CD4-positive, alpha-beta T cell (primary cell): ENCODE measurements around the gene HAPSTR1. TPM values are rescaled to one million over a fixed set of nuclear protein-coding genes. Genes with fewer than 3 reads are reported as not detected.
"Not testable (repeated sequence)": the region's sequence is repeated elsewhere in the genome, so short reads cannot be mapped to it uniquely, and the experiment has no call there.

Experiments
- ATAC-seq: fragments of 200-7000 bp; cut with Tn5 transposase; one replicate; pipeline ENCODE4 v1.10.0; 2022; ENCODE audit warnings: mild to moderate bottlenecking; ENCODE audit not compliant: poor library complexity
- CTCF ChIA-PET: fragments of 350-600 bp; sonication (Branson Sonifier 250); formaldehyde crosslinking; loops from one replicate; lab custom pipeline; 2021; ENCODE audit warnings: antibody characterized with exemption, inconsistent platforms; lab: Charles Lee
- POLR2A ChIA-PET: fragments of 350-600 bp; sonication (Branson Sonifier 250); formaldehyde crosslinking; loops from one replicate; lab custom pipeline; 2021; ENCODE audit warnings: antibody characterized with exemption, inconsistent platforms; lab: Charles Lee
- DNase-seq, 14 experiments: peaks; one replicate each; pipeline ENCODE4 v3.0.0-alpha.2; 2013 to 2020; ENCODE audit warnings: mixed read lengths in 2 of 14
- H3K27ac ChIP-seq, 2 donors: one replicate each; pipeline versions ENCODE4 v1.5.1 to v1.7.0; 2013; ENCODE audit warnings: low read length in 2 of 2, low read depth in 1 of 2, mild to moderate bottlenecking in 1 of 2
- H3K27me3 ChIP-seq, 2 experiments: 1 replicate in 1 of 2; 2 replicates in 1 of 2; pipeline versions ENCODE4 v1.6.1 to v1.7.0; 2013; ENCODE audit warnings: low read length in 2 of 2, control low read depth in 1 of 2, mild to moderate bottlenecking in 1 of 2, moderate library complexity in 1 of 2; ENCODE audit not compliant: insufficient read depth in 2 of 2, control insufficient read depth in 1 of 2
- H3K36me3 ChIP-seq: one replicate; pipeline ENCODE4 v1.6.1; 2013; ENCODE audit warnings: low read length, control low read depth; ENCODE audit not compliant: insufficient read depth
- H3K4me1 ChIP-seq: one replicate; pipeline ENCODE4 v1.6.1; 2013; ENCODE audit warnings: low read length, control low read depth; ENCODE audit not compliant: insufficient read depth
- H3K4me3 ChIP-seq: one replicate; pipeline ENCODE4 v1.5.1; 2013; ENCODE audit warnings: mild to moderate bottlenecking, low read length, moderate library complexity
- H3K9me3 ChIP-seq, 2 experiments: 1 replicate in 1 of 2; 2 replicates in 1 of 2; pipeline versions ENCODE4 v1.6.1 to v1.7.0; 2013; ENCODE audit warnings: low read length in 2 of 2, mild to moderate bottlenecking in 2 of 2, control low read depth in 1 of 2, moderate library complexity in 1 of 2; ENCODE audit not compliant: control insufficient read depth in 1 of 2, insufficient read depth in 1 of 2
- H3K27ac Mint-ChIP-seq: one replicate; pipeline ENCODE4 v1.8.0; 2020; ENCODE audit warnings: mixed read lengths
- H3K27me3 Mint-ChIP-seq: one replicate; pipeline ENCODE4 v1.8.0; 2021; ENCODE audit warnings: mixed read lengths
- H3K36me3 Mint-ChIP-seq: one replicate; pipeline ENCODE4 v1.8.0; 2021; ENCODE audit warnings: low read depth, mixed read lengths
- H3K4me1 Mint-ChIP-seq: one replicate; pipeline ENCODE4 v1.8.0; 2021; ENCODE audit warnings: low read depth, mixed read lengths
- H3K4me3 Mint-ChIP-seq: one replicate; pipeline ENCODE4 v1.8.0; 2020; ENCODE audit warnings: mild to moderate bottlenecking, mixed read lengths
- H3K9me3 Mint-ChIP-seq: one replicate; pipeline ENCODE4 v1.8.0; 2020; ENCODE audit warnings: mixed read lengths
- CTCF ChIP-seq: fragments of 200-600 bp; IDR thresholded peaks from one replicate; pipeline ENCODE4 v1.8.0; 2022; ENCODE audit warnings: antibody characterized with exemption, mild to moderate bottlenecking
- intact Hi-C, 2 experiments: fragments of 100-400 bp; cut with DNase I in 1 of 2; cut with micrococcal nuclease in 1 of 2; formaldehyde crosslinking; loops; one replicate each; pipeline versions ENCODE4 v1.15.1 to v1.9.0; 2023 to 2025; cut with DNase I, micrococcal nuclease
- total RNA-seq, 174 experiments: library from RNA in 2 of 174; stranded (reverse) in 2 of 174; gene quantifications; one replicate each; pipeline ENCODE4 v1.2.3 and lab custom pipeline; 2021 to 2026

HAPSTR1 gene
- total RNA-seq, 2 experiments from 2014 or later, result 152 to 153 TPM

DNA sequence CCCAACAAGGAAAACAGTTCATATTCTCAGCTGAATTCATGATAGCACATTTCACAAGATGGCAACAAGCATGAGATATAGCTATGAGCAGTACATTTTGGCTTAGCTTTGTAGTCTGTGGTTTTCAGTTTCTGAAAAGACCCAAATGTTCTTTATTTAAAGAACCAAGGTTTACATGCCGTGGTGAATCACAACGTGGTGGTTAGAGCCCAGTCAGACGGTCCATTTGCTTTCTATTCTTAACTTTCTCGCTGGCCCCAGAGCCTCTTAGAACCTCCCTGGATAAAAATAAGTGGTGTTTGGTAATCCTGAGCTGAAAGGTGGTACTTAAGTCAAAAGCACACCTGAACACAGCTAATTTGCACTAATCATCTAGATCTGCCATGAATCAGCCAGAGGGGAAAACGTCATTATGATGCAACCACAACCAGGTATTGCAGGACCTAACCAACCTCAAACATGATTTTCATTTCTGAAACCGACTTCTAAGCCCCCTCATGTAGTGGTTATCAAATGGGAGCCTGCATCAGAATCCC is 18.6 kb upstream of the HAPSTR1 start:
- H3K4me1 ChIP-seq, result peaks cover 5% of the 10 kb centered on the region
- DNase-seq (no peak), ATAC-seq (no peak)
- Mint-ChIP-seq H3K9me3 (peaks cover 5% of the 10 kb centered on the region), H3K4me3 (no peak overlapping the region), H3K36me3 (no peaks in the 10 kb centered on the region), H3K27me3 (peaks cover 5% of the 10 kb centered on the region), H3K4me1 (peaks cover 4% of the 10 kb centered on the region), H3K27ac (no peak overlapping the region)
- ChIA-PET CTCF (no interaction called here), POLR2A (interaction anchor here (0.8 kb wide), 1 partner anchor 18 kb away, joined by 3 read pairs; no protein-coding TSS in a partner anchor)
- peaks cover 4% of the 10 kb centered on the region in 2 experiments for H3K9me3 ChIP-seq
- intact Hi-C loops, result no loop called here
- no peak overlapping the region for H3K27ac ChIP-seq
- TF ChIP-seq CTCF, result no peak
- no peak overlapping the region for H3K4me3 ChIP-seq
- no peaks in the 10 kb centered on the region for H3K36me3 ChIP-seq
- H3K27me3 ChIP-seq, result no peaks in the 10 kb centered on the region

DNA sequence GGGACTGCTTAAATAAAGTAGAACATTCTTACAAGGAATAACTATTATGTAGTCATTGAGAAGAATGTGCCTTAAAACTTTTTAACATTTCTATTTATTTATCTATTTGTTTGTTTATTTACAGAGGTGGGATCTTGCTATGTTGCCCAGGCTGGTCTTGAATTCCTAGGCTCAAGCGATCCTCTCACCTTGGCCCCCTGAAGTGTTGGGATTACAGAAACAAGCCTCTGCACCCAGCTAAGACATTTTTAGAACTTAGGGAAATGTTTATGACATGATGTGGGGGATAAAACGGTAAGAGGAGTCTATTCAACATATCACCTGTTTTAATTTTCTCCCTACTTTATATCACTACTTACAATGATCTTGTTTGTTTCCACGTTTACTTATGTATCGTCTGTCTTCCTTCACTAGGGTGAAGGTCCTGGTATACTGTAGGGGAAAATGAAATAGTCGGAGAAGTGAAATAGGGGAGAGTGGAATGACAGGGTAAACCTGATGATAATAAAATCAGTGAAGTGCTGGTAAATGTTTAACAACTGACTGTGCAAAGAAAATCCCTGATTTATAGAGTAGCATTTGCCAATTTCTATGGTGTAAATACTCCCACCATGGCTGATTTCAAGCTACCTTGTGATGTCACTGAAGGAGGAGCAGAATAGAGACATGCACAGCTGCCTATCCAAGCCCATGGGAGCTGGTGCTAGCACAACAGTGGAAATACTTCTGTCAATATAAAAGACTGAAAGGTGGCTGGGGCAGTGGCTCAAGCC is 16.0 kb upstream of the HAPSTR1 start:
- peaks cover 6% of the 10 kb centered on the region for H3K9me3 Mint-ChIP-seq
- ChIA-PET CTCF (no interaction called here), POLR2A (interaction anchor here (4.2 kb wide), 1 partner anchor 16 kb away, joined by 42 read pairs; the partner anchor contains the start of gene HAPSTR1)
- no peak overlapping the region for H3K4me3 Mint-ChIP-seq
- intact Hi-C loops, result no loop called here
- Histone ChIP-seq H3K27me3 (no peaks in the 10 kb centered on the region), H3K9me3 (peaks cover 0 to 13% of the 10 kb centered on the region in 2 experiments), H3K36me3 (no peaks in the 10 kb centered on the region), H3K27ac (no peak overlapping the region), H3K4me1 (peaks cover 12% of the 10 kb centered on the region), H3K4me3 (no peak overlapping the region)
- H3K36me3 Mint-ChIP-seq, result no peaks in the 10 kb centered on the region
- H3K27ac Mint-ChIP-seq, result no peak overlapping the region
- no peak for TF ChIP-seq CTCF
- H3K4me1 Mint-ChIP-seq, result peaks cover 12% of the 10 kb centered on the region
- peaks cover 5% of the 10 kb centered on the region for H3K27me3 Mint-ChIP-seq
- DNase-seq, result no peak
- no peak for ATAC-seq

DNA sequence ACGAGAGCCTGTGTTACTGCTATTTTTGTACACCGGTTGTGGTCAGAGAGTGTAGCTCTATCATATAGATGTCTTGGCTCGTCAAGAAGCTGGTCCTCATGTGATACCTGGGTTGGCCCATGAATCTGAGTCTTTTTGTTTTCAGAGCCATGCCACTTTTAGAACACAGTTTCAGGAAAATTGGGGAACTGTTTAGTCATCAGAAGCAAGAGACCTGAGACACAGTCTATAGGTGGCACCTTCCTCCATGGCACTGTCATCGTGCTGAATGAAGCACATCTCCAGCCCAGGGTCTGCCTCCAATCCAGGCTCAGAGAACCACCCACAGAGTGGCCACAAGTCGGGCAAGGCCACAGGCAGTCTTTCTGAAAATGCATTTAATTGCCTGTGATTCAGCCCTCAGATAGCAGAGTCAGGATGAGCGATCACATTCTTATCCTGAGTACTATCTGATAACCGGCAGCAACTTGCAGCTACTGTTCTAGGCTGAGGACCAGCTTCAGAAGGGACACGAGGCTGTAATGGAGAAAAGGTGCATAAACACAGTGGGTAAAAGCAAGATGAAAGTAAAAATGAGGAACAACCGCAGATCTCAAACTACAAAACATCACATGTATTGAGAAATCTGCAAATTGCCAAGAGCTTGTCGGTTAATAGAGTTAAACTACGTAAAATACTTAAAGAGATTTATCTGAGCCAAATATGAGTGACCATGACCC is 14.2 kb upstream of the HAPSTR1 start:
- Mint-ChIP-seq H3K27me3 (peaks cover 5% of the 10 kb centered on the region), H3K36me3 (no peaks in the 10 kb centered on the region), H3K4me1 (peaks cover 12% of the 10 kb centered on the region), H3K4me3 (no peak overlapping the region), H3K9me3 (peaks cover 6% of the 10 kb centered on the region), H3K27ac (no peak overlapping the region)
- Histone ChIP-seq H3K4me1 (peaks cover 12% of the 10 kb centered on the region), H3K27me3 (no peaks in the 10 kb centered on the region), H3K27ac (no peak overlapping the region), H3K9me3 (peaks cover 0 to 13% of the 10 kb centered on the region in 2 experiments), H3K36me3 (no peaks in the 10 kb centered on the region), H3K4me3 (no peak overlapping the region)
- CTCF ChIA-PET, result no interaction called here
- DNase-seq (peak in 2 of 14 experiments; percentile 11 to 15), ATAC-seq (no peak)
- TF ChIP-seq CTCF, result no peak
- intact Hi-C loops, result no loop called here
- POLR2A ChIA-PET, result interaction anchor here (0.8 to 4.2 kb wide), 2 partner anchors 14 to 126 kb away, joined by 3 to 42 read pairs; partner anchors contain the start of gene HAPSTR1

GRCh38 chr16:9078467-9079429 is 12.7 kb upstream of the HAPSTR1 start:
- H3K4me3 ChIP-seq, H3K27me3 ChIP-seq, H3K36me3 ChIP-seq, H3K27me3 Mint-ChIP-seq, intact Hi-C loops, H3K27ac ChIP-seq, H3K36me3 Mint-ChIP-seq, H3K4me1 ChIP-seq, H3K4me3 Mint-ChIP-seq, H3K9me3 Mint-ChIP-seq: not testable (repeated sequence)
- peak; percentile 54 for ATAC-seq
- CTCF ChIA-PET, result interaction anchor here (2.2 kb wide), 1 partner anchor 143 kb away, joined by 4 read pairs; no protein-coding TSS in a partner anchor
- peaks cover 0 to 13% of the 10 kb centered on the region in 2 experiments for H3K9me3 ChIP-seq
- POLR2A ChIA-PET, result interaction anchor here (1.2 to 4.2 kb wide), 2 partner anchors 13 to 281 kb away, joined by 3 to 42 read pairs; partner anchors contain the start of genes HAPSTR1, PMM2 and TMEM186
- DNase-seq, result peak in 6 of 14 experiments; percentile 11 to 88 (median 66)
- Mint-ChIP-seq H3K4me1 (peaks cover 12% of the 10 kb centered on the region), H3K27ac (peak overlapping the region; percentile 53)
